ENCODE measurements around the gene PTPRE. TPM values are rescaled to one million over a fixed set of nuclear protein-coding genes. Genes with fewer than 3 reads are reported as not detected.

PTPRE gene
- total RNA-seq, 1 experiment from 2014 or later: 0.50 TPM

DNA sequence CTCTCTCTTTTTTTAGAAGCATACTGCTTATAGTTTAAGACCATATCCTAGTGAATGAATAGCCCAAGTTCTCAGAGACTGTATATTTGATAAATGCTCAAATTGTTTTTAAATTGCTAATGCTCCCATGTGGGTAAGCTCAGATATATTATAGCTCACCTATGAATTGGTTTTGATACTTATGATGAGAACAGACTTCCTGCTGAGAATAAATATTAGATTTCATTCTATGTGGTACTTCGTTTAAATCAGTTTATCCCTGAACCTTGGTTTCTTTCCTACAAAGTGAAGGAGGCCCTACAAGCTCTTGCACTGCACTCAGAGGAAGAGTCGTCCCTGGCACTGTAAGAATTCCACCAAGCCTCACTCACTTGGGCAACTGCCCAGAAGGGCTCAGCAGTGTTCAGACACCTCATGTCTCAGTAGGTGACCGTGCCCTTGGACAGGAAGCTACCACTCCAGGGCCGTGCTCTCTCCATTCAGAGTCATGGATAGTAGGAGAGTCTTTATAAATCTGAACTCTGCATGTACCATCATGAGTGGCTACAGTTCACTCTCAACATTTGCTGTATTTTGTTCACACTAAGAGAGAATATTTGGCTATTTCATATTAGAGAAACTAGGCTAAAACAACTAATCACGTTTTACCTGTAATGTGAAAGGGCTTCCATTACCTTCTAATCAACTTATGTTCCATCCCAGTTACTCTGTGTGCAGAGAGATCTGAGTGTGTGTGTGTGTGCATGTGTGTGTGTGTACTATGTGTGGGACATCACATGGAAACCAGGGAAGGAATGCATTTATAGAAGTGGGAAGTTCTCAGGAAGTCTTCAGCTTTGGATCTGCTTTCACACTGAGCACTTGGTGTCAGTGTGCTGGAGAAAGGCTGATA lies 93.8 kb downstream of the PTPRE start:
- Histone ChIP-seq H3K36me3 (ENCODE audit: control insufficient read depth, insufficient read depth, low read length) (no peaks in the 10 kb centered on the region), H3K4me1 (no peaks in the 10 kb centered on the region), H3K27me3 (replicated peaks; ENCODE audit: control insufficient read depth, insufficient read depth, low read length) (peaks cover 1% of the 10 kb centered on the region), H3K9me3 (no peaks in the 10 kb centered on the region), H3K4me3 (ENCODE audit: low read depth, low read length) (no peak overlapping the region)
- H3K36me3 Mint-ChIP-seq (ENCODE audit: insufficient read depth, unreplicated experiment): no peaks in the 10 kb centered on the region
- TF ChIP-seq, protein P1, sequence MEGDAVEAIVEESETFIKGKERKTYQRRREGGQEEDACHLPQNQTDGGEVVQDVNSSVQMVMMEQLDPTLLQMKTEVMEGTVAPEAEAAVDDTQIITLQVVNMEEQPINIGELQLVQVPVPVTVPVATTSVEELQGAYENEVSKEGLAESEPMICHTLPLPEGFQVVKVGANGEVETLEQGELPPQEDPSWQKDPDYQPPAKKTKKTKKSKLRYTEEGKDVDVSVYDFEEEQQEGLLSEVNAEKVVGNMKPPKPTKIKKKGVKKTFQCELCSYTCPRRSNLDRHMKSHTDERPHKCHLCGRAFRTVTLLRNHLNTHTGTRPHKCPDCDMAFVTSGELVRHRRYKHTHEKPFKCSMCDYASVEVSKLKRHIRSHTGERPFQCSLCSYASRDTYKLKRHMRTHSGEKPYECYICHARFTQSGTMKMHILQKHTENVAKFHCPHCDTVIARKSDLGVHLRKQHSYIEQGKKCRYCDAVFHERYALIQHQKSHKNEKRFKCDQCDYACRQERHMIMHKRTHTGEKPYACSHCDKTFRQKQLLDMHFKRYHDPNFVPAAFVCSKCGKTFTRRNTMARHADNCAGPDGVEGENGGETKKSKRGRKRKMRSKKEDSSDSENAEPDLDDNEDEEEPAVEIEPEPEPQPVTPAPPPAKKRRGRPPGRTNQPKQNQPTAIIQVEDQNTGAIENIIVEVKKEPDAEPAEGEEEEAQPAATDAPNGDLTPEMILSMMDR (IDR thresholded peaks at IDR 0.05; ENCODE audit: insufficient read depth in 1 of 2, low read depth in 1 of 2, low read length in 1 of 2, severe bottlenecking in 1 of 2, unreplicated experiment in 1 of 2): no peak
- peaks cover 14% of the 10 kb centered on the region for H3K27me3 Mint-ChIP-seq (ENCODE audit: insufficient read depth, unreplicated experiment)
- no peaks in the 10 kb centered on the region for H3K9me3 Mint-ChIP-seq (ENCODE audit: unreplicated experiment)
- no peaks in the 10 kb centered on the region for H3K4me1 Mint-ChIP-seq (ENCODE audit: low read depth, unreplicated experiment)
- BruUV-seq (replicated peaks): no TSS peak
- no peak overlapping the region for H3K4me3 Mint-ChIP-seq (ENCODE audit: unreplicated experiment)
- intact Hi-C loops (cut with micrococcal nuclease; ENCODE audit: unreplicated experiment): no loop called here
- no peak for DNase-seq
- POLR2A ChIA-PET: no interaction called here
- H3K27ac Mint-ChIP-seq (ENCODE audit: unreplicated experiment): no peak overlapping the region
- CTCF ChIA-PET: interaction anchor here (0.6 kb wide), 1 partner anchor 696 kb away, joined by 5 read pairs; no protein-coding TSS in a partner anchor

DNA sequence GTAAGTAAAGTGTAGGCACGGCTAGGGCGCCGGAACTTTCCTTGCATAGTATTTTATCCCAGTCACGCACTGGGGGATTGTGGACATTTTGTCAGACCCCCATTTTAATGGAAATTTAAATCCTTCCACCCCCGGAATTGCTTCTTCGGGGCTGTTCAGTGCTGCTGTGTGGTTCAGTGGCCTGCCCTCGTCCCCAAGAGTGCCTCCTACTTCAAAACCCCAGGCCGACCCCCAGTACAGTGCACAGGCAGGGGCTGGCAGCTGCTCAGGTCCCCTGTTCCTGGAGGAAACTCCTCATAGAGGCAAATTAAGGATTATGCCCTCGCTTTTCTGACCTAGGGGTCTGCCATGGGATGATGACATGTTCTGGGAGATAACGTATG lies 94.5 kb downstream of the PTPRE start:
- TF ChIP-seq, protein P1 (IDR thresholded peaks at IDR 0.05; ENCODE audit: insufficient read depth in 1 of 2, low read depth in 1 of 2, low read length in 1 of 2, severe bottlenecking in 1 of 2, unreplicated experiment in 1 of 2): no peak
- POLR2A ChIA-PET: no interaction called here
- no peaks in the 10 kb centered on the region for H3K9me3 Mint-ChIP-seq (ENCODE audit: unreplicated experiment)
- CTCF ChIA-PET: interaction anchor here (0.6 kb wide), 1 partner anchor 695 kb away, joined by 5 read pairs; no protein-coding TSS in a partner anchor
- no TSS peak for BruUV-seq (replicated peaks)
- H3K4me3 Mint-ChIP-seq (ENCODE audit: unreplicated experiment): no peak overlapping the region
- H3K4me1 Mint-ChIP-seq (ENCODE audit: low read depth, unreplicated experiment): no peaks in the 10 kb centered on the region
- H3K36me3 Mint-ChIP-seq (ENCODE audit: insufficient read depth, unreplicated experiment): no peaks in the 10 kb centered on the region
- Histone ChIP-seq H3K4me1 (no peaks in the 10 kb centered on the region), H3K27me3 (replicated peaks; ENCODE audit: control insufficient read depth, insufficient read depth, low read length) (peaks cover 1% of the 10 kb centered on the region), H3K4me3 (ENCODE audit: low read depth, low read length) (no peak overlapping the region), H3K9me3 (no peaks in the 10 kb centered on the region), H3K36me3 (ENCODE audit: control insufficient read depth, insufficient read depth, low read length) (no peaks in the 10 kb centered on the region)
- DNase-seq: no peak
- H3K27me3 Mint-ChIP-seq (ENCODE audit: insufficient read depth, unreplicated experiment): peaks cover 11% of the 10 kb centered on the region
- intact Hi-C loops (cut with micrococcal nuclease; ENCODE audit: unreplicated experiment): no loop called here
- H3K27ac Mint-ChIP-seq (ENCODE audit: unreplicated experiment): no peak overlapping the region

DNA sequence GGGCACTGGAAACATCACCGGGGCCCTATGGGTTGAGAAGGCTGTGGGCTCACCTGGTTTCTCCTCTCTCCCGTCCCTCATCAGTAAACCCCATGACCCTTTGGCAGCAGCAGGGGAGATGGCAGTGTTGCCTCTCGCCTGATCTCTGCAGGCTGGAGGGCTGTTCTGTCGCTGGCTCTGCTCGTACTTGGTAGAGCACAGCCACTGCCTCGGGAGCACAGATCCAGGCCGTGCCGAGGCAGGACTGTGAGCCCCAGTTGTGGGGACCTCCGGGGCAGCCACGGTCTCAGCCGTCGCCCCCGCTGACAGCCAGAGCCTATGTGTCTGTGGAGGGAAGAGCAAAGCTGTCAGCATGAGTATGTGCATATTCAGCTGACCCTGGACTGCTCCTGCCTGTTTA lies 94.9 kb downstream of the PTPRE start:
- H3K27ac Mint-ChIP-seq (ENCODE audit: unreplicated experiment): no peak overlapping the region
- BruUV-seq (replicated peaks): no TSS peak
- DNase-seq: no peak
- no peaks in the 10 kb centered on the region for H3K36me3 Mint-ChIP-seq (ENCODE audit: insufficient read depth, unreplicated experiment)
- TF ChIP-seq, protein P1 (IDR thresholded peaks at IDR 0.05; ENCODE audit: insufficient read depth in 1 of 2, low read depth in 1 of 2, low read length in 1 of 2, severe bottlenecking in 1 of 2, unreplicated experiment in 1 of 2): no peak
- intact Hi-C loops (cut with micrococcal nuclease; ENCODE audit: unreplicated experiment): no loop called here
- Histone ChIP-seq H3K4me3 (ENCODE audit: low read depth, low read length) (no peak overlapping the region), H3K27me3 (replicated peaks; ENCODE audit: control insufficient read depth, insufficient read depth, low read length) (peaks cover 1% of the 10 kb centered on the region), H3K4me1 (no peaks in the 10 kb centered on the region), H3K36me3 (ENCODE audit: control insufficient read depth, insufficient read depth, low read length) (no peaks in the 10 kb centered on the region), H3K9me3 (no peaks in the 10 kb centered on the region)
- H3K27me3 Mint-ChIP-seq (ENCODE audit: insufficient read depth, unreplicated experiment): peaks cover 11% of the 10 kb centered on the region
- H3K4me3 Mint-ChIP-seq (ENCODE audit: unreplicated experiment): no peak overlapping the region
- POLR2A ChIA-PET: no interaction called here
- H3K4me1 Mint-ChIP-seq (ENCODE audit: low read depth, unreplicated experiment): no peaks in the 10 kb centered on the region
- CTCF ChIA-PET: no interaction called here
- H3K9me3 Mint-ChIP-seq (ENCODE audit: unreplicated experiment): no peaks in the 10 kb centered on the region
